H1 (cell line): ENCODE results near the gene ACTN3. TPM values are rescaled to one million over a fixed set of nuclear protein-coding genes. Genes with fewer than 3 reads are reported as not detected.

Source experiments
- CHD2 ChIP-seq: IDR thresholded peaks from 2 replicates; pipeline ENCODE4 v1.6.1; 2012; ENCODE audit warnings: low read length, improper control_type of control experiment
- CHD7 ChIP-seq: fragments of 300-600 bp; sonication (generic); IDR thresholded peaks from 2 replicates; pipeline ENCODE4 v1.7.1; 2012; ENCODE audit warnings: low read length, moderate library complexity, mild to moderate bottlenecking, inconsistent platforms; ENCODE audit not compliant: insufficient replicate concordance
- TAF7 ChIP-seq: optimal IDR thresholded peaks from 2 replicates; pipeline ENCODE3; 2011; ENCODE audit warnings: low read depth, mild to moderate bottlenecking, inconsistent platforms, low read length, moderate library complexity, borderline replicate concordance
- polyA plus RNA-seq, 7 experiments: library from polyadenylated mRNA; depleted of rRNA in 3 of 7; stranded (reverse) in 5 of 7; unstranded in 2 of 7; fragments of >200 nt in 5 of 7; fragments of 200-250 nt in 2 of 7; gene quantifications; 1 replicate in 5 of 7; 2 replicates in 1 of 7; 4 replicates in 1 of 7; pipeline versions ENCODE4 v1.2.1 to v1.2.3, GENCODE V29; 2011 to 2013; ENCODE audit warnings: missing spikeins in 2 of 7, mixed read lengths in 2 of 7
- total RNA-seq: library from RNA; stranded (reverse); fragmentation: NEBNext Ultra II Directional; extraction: Animal tissue kit (Norgen Biotek cat#: 25700); gene quantifications from 2 replicates; pipeline ENCODE4 v1.2.1, GENCODE V29; 2021
- TF ChIP-seq, protein P1 (sequence below): IDR thresholded peaks from 2 replicates; pipeline ENCODE4 v1.6.1; 2012; ENCODE audit warnings: low read length, inconsistent platforms

The ACTN3 gene
- total and polyA plus RNA-seq, 2 of the 8 experiments (the other 6 are each of a cell fraction or from before 2014, with no cell fraction given), result 30.8 to 36.7 TPM

DNA sequence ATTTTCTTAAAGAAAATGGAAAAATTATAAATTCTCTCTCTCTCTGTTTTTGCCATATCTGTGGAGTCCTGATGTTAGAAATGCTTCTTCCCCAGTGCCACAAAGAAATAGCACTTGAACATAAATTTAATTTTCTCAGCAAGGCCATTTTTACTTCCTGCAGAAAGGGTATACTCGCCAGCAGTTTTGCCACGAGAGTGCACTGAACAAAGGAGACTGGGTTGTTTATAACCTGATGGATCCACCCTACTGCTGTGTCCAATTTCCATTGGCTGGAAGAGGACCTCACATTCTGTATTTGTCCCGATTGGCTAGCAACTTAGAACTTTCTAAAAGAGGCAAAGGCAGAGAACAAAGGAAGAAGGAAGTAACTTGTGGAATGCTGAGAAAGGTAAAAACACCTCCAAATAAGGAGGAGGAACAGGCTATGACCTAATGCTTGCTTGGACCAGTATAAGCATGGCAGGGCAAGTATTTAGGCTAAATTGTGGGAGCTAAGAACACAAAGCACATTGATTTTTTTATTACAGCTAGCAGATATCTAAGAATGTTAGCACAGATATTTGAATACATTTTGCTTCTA, 36.0 kb downstream of the ACTN3 start (continued):
- TF ChIP-seq CHD7 (peak; percentile 18), CHD2 (0 out of 2 replicates have a peak, but pooled peaks have one; percentile 20), TAF7 (peak; percentile 22)
- TF ChIP-seq, protein P1, sequence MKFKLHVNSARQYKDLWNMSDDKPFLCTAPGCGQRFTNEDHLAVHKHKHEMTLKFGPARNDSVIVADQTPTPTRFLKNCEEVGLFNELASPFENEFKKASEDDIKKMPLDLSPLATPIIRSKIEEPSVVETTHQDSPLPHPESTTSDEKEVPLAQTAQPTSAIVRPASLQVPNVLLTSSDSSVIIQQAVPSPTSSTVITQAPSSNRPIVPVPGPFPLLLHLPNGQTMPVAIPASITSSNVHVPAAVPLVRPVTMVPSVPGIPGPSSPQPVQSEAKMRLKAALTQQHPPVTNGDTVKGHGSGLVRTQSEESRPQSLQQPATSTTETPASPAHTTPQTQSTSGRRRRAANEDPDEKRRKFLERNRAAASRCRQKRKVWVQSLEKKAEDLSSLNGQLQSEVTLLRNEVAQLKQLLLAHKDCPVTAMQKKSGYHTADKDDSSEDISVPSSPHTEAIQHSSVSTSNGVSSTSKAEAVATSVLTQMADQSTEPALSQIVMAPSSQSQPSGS, result peak; percentile 81; the same call in 1 of the 2 replicates
